AG04449 (cell line): ENCODE data around the gene VCAN.

ENCODE experiments used
- CTCF ChIA-PET: fragments of 350-600 bp; formaldehyde crosslinking; extraction: SDS; loops from one replicate; lab custom pipeline; 2021; ENCODE audit warnings: antibody characterized with exemption; lab: Yijun Ruan, JAX
- POLR2A ChIA-PET: fragments of 400-600, 350-600 bp; formaldehyde crosslinking; extraction: SDS; loops from one replicate; lab custom pipeline; 2020; ENCODE audit warnings: antibody characterized with exemption, inconsistent platforms; lab: Yijun Ruan, JAX
- DNase-seq: peaks from one replicate; pipeline ENCODE4 v3.0.0-alpha.2; 2010; ENCODE audit warnings: low read depth, low spot score
- H3K4me3 ChIP-seq: 2 replicates; pipeline ENCODE4 v1.5.1; 2011; ENCODE audit warnings: low read depth, mild to moderate bottlenecking, control low read depth, low read length
- TF ChIP-seq, protein P1 (sequence below): IDR thresholded peaks from one replicate; pipeline ENCODE4 v1.5.1; 2011; ENCODE audit warnings: mild to moderate bottlenecking, moderate library complexity, low read length, control low read depth, inconsistent platforms; ENCODE audit not compliant: insufficient read depth; ENCODE audit errors: missing control alignments

Gene VCAN

DNA sequence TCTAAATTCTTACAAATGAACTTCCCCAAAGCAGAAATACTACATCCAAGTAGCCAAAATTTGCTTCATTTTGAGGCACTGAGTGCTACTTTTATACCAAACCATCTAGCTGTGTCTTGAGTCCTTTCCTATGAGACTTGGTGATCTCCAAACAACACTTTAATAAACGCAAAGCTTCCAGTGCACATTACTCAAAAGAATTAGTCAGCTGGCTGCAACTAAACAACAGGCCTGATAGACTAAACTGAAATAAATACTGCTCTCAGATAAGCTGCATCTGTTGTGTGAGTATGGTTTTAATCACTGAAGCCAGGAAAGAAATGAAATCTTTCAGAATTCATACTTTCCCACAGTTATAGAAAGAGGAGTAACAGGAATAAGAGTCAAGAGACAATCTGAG, 80.3 kb downstream of the VCAN start:
- H3K4me3 ChIP-seq = no peak overlapping the region
- POLR2A ChIA-PET = no interaction called here
- DNase-seq = no peak
- CTCF ChIA-PET = interaction anchor here (3.8 kb wide), 1 partner anchor 13 kb away, joined by 13 read pairs; no protein-coding TSS in a partner anchor
- TF ChIP-seq, protein P1, sequence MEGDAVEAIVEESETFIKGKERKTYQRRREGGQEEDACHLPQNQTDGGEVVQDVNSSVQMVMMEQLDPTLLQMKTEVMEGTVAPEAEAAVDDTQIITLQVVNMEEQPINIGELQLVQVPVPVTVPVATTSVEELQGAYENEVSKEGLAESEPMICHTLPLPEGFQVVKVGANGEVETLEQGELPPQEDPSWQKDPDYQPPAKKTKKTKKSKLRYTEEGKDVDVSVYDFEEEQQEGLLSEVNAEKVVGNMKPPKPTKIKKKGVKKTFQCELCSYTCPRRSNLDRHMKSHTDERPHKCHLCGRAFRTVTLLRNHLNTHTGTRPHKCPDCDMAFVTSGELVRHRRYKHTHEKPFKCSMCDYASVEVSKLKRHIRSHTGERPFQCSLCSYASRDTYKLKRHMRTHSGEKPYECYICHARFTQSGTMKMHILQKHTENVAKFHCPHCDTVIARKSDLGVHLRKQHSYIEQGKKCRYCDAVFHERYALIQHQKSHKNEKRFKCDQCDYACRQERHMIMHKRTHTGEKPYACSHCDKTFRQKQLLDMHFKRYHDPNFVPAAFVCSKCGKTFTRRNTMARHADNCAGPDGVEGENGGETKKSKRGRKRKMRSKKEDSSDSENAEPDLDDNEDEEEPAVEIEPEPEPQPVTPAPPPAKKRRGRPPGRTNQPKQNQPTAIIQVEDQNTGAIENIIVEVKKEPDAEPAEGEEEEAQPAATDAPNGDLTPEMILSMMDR = no peak

DNA sequence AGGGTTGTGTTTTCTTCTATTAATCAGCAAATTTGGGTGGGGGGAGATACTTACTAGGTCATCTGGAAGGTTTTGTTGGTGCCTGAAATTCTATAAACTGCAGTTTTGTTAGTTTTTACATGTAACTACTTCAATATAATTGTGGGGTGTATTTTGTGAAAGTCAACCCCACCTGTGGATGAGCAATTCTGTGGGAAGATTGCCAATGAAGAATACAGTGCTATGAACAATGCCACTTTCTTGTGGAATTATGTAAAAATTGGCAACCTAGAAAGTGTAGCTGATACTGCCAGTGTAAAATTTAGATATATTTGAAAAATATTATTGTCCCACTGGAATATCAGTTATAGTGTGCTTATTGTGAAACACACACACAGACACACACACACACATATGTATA, 80.7 kb downstream of the VCAN start:
- H3K4me3 ChIP-seq = no peak overlapping the region
- DNase-seq = no peak
- TF ChIP-seq, protein P1 = no peak
- CTCF ChIA-PET = interaction anchor here (3.8 kb wide), 1 partner anchor 13 kb away, joined by 13 read pairs; no protein-coding TSS in a partner anchor
- POLR2A ChIA-PET = no interaction called here

DNA sequence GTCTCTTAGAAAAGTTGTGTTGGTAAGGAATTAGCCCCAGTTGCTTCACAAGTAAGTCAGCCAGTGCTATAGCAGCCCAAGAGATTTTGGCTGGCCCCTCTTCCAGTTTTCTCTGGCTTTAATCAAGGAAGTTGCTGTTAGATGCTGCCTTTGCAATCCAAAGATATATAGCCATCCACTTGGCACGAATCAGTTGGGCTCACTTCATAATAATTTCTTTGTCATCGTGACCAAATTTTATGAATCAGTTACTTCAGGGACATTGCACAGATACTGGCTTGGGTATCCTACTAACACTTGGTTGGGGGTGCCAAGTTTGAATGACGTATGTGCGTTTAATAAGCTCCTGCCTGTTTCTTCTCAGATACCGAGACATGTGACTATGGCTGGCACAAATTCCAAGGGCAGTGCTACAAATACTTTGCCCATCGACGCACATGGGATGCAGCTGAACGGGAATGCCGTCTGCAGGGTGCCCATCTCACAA, 81.5 kb downstream of the VCAN start:
- H3K4me3 ChIP-seq = no peak overlapping the region
- POLR2A ChIA-PET = no interaction called here
- DNase-seq = no peak
- TF ChIP-seq, protein P1 = no peak
- CTCF ChIA-PET = interaction anchor here (1.3 to 3.8 kb wide), 2 partner anchors 9 to 12 kb away, joined by 3 to 13 read pairs; no protein-coding TSS in a partner anchor

DNA sequence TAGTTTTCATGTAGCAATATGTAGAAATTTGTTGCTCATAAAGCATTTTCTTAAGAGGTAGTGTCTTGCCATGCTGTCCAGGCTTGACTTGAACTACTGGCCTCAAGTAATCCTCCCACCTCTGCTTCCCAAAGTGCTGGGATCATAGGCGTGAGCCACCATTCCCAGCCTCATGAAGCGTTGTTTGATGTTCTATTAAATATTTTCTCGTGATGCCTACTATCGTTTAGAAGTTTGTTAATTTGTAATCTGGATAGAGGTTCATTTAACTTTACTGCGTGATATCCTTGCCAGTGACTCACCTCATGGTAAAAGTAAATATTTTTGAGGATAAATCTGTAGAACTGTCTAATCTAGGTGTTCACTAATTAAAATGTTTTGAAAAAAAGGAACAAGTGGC, 82.6 kb downstream of the VCAN start:
- ChIA-PET CTCF (interaction anchor here (1.3 to 3.8 kb wide), 2 partner anchors 8 to 11 kb away, joined by 3 to 13 read pairs; no protein-coding TSS in a partner anchor), POLR2A (no interaction called here)
- H3K4me3 ChIP-seq = no peak overlapping the region
- TF ChIP-seq, protein P1 = no peak
- DNase-seq = no peak

DNA sequence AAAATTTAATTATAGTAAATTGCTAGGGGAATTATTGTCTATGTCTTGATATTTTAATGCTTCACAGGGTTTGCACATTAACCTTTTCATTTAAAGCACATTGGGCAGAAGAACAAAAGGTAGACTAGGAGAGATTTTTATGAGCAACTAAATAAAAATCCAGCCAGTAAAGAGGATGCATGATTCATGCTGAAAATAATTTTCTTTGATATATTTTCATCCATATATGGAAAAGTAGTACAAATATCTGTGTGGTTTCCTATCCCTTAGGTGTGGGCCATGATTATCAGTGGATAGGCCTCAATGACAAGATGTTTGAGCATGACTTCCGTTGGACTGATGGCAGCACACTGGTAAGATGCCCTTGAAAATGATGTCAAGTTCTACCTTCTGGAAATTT, 83.1 kb downstream of the VCAN start:
- no peak for DNase-seq
- TF ChIP-seq, protein P1 = no peak
- POLR2A ChIA-PET = no interaction called here
- H3K4me3 ChIP-seq = no peak overlapping the region
- CTCF ChIA-PET = interaction anchor here (1.0 kb wide), 1 partner anchor 913 kb away, joined by 3 read pairs; no protein-coding TSS in a partner anchor

DNA sequence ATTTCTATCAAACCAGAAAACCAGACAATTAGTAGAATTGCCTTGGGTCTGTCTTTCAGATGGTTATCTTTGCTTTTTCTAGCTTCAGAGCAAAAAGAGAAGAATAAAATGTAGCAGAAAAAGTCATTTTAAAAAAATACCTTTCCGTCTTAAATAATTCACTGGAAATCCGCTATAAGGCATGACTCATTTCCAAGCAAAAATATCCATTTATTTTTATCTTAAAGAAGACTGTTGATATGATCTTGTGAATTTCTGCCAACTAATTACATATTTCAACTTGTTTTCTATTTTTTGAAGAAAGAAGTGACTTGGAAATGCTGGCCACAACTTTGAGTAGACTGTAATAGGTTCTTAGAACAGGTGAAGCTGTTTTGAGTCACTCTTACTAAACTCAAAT, 83.7 kb downstream of the VCAN start:
- DNase-seq = no peak
- H3K4me3 ChIP-seq = no peak overlapping the region
- TF ChIP-seq, protein P1 = no peak
- ChIA-PET POLR2A (no interaction called here), CTCF (interaction anchor here (1.0 kb wide), 1 partner anchor 914 kb away, joined by 3 read pairs; no protein-coding TSS in a partner anchor)
